AG10803 (cell line): ENCODE measurements around the gene DEFB127.
"Not testable (repeated sequence)": the region's sequence is repeated elsewhere in the genome, so short reads cannot be mapped to it uniquely, and the experiment has no call there.

ENCODE experiments used
- DNase-seq: peaks from one replicate; pipeline ENCODE4 v3.0.0; 2010; ENCODE audit warnings: low read depth
- H3K4me3 ChIP-seq: 2 replicates; pipeline ENCODE4 v1.5.1; 2011; ENCODE audit warnings: mild to moderate bottlenecking, low read length, control low read depth
- CTCF ChIP-seq: conservative IDR thresholded peaks from 2 replicates; pipeline ENCODE4 v1.5.1; 2011; ENCODE audit warnings: mild to moderate bottlenecking, low read length, control low read depth, inconsistent platforms

The DEFB127 gene

GRCh38 chr20:157154-157553 lies at the start of gene DEFB127:
Gene DEFB127 (plus strand): TSS chr20:157454. CDS start chr20:157545, 91 bp downstream.
- TF ChIP-seq CTCF = no peak
- H3K4me3 ChIP-seq = no peak within 1 kb of the TSS
- no peak for DNase-seq

DNA sequence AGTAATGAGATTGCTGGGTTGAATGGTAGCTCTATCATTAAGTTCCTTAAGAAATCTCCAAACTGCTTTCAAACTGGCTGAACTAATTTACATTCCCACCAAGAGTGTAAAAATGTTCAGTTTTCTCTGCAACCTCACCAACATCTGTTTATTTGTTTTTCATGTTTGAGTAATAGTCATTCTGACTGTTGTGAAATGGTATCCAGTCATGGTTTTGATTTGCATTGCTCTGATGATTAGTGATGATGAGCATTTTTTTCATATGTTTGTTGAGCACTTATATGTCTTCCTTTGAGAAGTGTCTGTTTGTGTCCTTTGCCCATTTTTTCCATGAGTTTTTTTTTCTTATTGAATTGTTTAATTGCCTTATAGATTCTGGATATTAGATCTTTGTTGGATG lies 44.9 kb upstream of the DEFB127 start:
- no peak for TF ChIP-seq CTCF
- no peak for DNase-seq
- H3K4me3 ChIP-seq = no peak overlapping the region

GRCh38 chr20:117518-117917 lies 39.7 kb upstream of the DEFB127 start:
- H3K4me3 ChIP-seq = no peak overlapping the region
- DNase-seq = no peak
- TF ChIP-seq CTCF = no peak

- H3K4me3 ChIP-seq, DNase-seq: not testable (repeated sequence)
These were observed 27.4 kb upstream of the DEFB127 start for GRCh38 chr20:129786-130323.

GRCh38 chr20:137668-138490 lies 19.4 kb upstream of the DEFB127 start:
- no peak overlapping the region for H3K4me3 ChIP-seq
- TF ChIP-seq CTCF = 0 out of 2 replicates have a peak, but pooled peaks have one; percentile 13
- DNase-seq = no peak

- no peak for DNase-seq
- TF ChIP-seq CTCF = no peak
- H3K4me3 ChIP-seq = no peak within 1 kb of the TSS
These were observed 15.0 kb upstream of the DEFB127 start, which contains the start of gene DEFB126 for GRCh38 chr20:142290-142689. Gene DEFB126 (plus strand): TSS chr20:142590. CDS start chr20:142629, 39 bp downstream.

DNA sequence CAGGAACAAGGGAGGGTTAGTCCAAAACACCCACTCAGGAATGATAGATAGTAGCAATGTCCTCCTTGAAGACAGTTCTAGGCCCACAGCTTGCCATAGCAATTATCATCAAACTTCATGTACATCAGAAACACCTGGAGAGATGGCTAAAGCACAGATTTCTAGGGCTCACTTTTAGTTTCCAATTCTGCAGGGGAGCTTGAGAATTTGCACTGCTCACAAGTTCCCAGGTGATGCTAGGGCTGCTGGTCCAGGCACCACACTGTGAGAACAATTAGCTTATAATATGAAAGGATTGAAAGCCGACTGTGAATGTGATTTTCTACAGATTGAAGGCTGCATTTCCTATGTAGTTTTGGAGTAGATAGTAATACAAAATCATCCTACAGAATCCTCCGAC lies 11.4 kb upstream of the DEFB127 start:
- no peak for TF ChIP-seq CTCF
- no peak for DNase-seq
- no peak overlapping the region for H3K4me3 ChIP-seq
